Activated T-cell treated with anti-CD3 and anti-CD28 coated beads, Interleukin-2, amount 50 U/mL, for 4 hours (primary cell): ENCODE measurements around the gene PRM1. TPM values are rescaled to one million over a fixed set of nuclear protein-coding genes. Genes with fewer than 3 reads are reported as not detected.
"Not testable (repeated sequence)": the region's sequence is repeated elsewhere in the genome, so short reads cannot be mapped to it uniquely, and the experiment has no call there.

Experiments used
- ATAC-seq, 2 donors: fragments of 200-7000 bp; cut with Tn5 transposase; one replicate each; pipeline ENCODE4 v1.10.0; 2021
- DNase-seq: peaks from one replicate; pipeline ENCODE4 v3.0.0-alpha.2; 2020
- H3K27me3 Mint-ChIP-seq: one replicate; pipeline ENCODE4 v1.8.0; 2021; ENCODE audit warnings: low read depth, mixed read lengths
- H3K36me3 Mint-ChIP-seq: one replicate; pipeline ENCODE4 v1.8.0; 2022; ENCODE audit warnings: mixed read lengths; ENCODE audit not compliant: insufficient read depth
- H3K4me1 Mint-ChIP-seq: one replicate; pipeline ENCODE4 v1.8.0; 2021; ENCODE audit warnings: low read depth, mixed read lengths
- H3K4me3 Mint-ChIP-seq: one replicate; pipeline ENCODE4 v1.8.0; 2021; ENCODE audit warnings: mild to moderate bottlenecking, moderate library complexity, mixed read lengths
- H3K9me3 Mint-ChIP-seq: one replicate; pipeline ENCODE4 v1.8.0; 2021; ENCODE audit warnings: mixed read lengths
- total RNA-seq, 3 donors: library from RNA; stranded (reverse); gene quantifications; one replicate each; pipeline ENCODE4 v1.2.1, GENCODE V29; 2021

Gene PRM1
- total RNA-seq, 3 donors from 2014 or later: not detected

- no peak for ATAC-seq
- H3K27me3 Mint-ChIP-seq: no peaks in the 10 kb centered on the region
Measured at GRCh38 chr16:11307639-11308492, 26.7 kb upstream of the PRM1 start.

GRCh38 chr16:11306997-11307638 is 26.0 kb upstream of the PRM1 start:
- DNase-seq (no peak), ATAC-seq (no peak)
- Mint-ChIP-seq H3K4me3 (no peak overlapping the region), H3K9me3 (no peaks in the 10 kb centered on the region), H3K4me1 (peaks cover 24% of the 10 kb centered on the region), H3K36me3 (no peaks in the 10 kb centered on the region), H3K27me3 (no peaks in the 10 kb centered on the region)

More at GRCh38 chr16:11307639-11308492, 26.7 kb upstream of the PRM1 start:
- Mint-ChIP-seq H3K4me1 (peaks cover 31% of the 10 kb centered on the region), H3K4me3 (no peak overlapping the region), H3K36me3 (no peaks in the 10 kb centered on the region), H3K9me3 (no peaks in the 10 kb centered on the region)
- no peak for DNase-seq

- no peaks in the 10 kb centered on the region for H3K36me3 Mint-ChIP-seq
- H3K4me1 Mint-ChIP-seq: peaks cover 19% of the 10 kb centered on the region
- no peaks in the 10 kb centered on the region for H3K9me3 Mint-ChIP-seq
- H3K27me3 Mint-ChIP-seq: no peaks in the 10 kb centered on the region
- ATAC-seq: no peak
- H3K4me3 Mint-ChIP-seq: no peak overlapping the region
- no peak for DNase-seq
Measured at GRCh38 chr16:11306381-11306780, 25.3 kb upstream of the PRM1 start.

- Mint-ChIP-seq H3K27me3 (no peaks in the 10 kb centered on the region), H3K9me3 (no peaks in the 10 kb centered on the region), H3K36me3 (no peaks in the 10 kb centered on the region), H3K4me3 (no peak overlapping the region), H3K4me1 (peaks cover 8% of the 10 kb centered on the region)
- DNase-seq (no peak), ATAC-seq (no peak)
Measured at GRCh38 chr16:11303405-11304138, 22.4 kb upstream of the PRM1 start.

DNA sequence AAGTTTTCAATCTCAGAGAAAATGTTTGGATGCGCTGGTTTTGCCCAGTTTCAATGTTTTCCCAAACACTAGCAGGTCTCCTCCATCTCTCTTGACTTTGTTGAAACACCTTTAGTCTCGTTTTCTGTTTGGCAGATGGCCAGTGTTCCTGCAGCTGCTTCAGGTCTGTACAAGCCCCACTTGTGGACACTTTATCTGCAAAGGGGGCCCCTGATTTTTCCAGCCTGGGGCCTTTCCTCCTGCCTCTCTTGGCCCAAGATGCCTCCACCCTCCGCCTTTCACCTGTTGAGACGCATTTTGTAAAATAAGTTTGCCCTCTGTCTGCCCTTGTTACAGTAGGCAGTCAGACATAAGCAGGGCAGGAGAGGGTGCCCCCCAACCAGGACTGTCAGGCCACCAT is 21.8 kb upstream of the PRM1 start:
- H3K4me1 Mint-ChIP-seq: peaks cover 10% of the 10 kb centered on the region
- no peak for ATAC-seq
- no peak for DNase-seq
- no peaks in the 10 kb centered on the region for H3K36me3 Mint-ChIP-seq
- H3K9me3 Mint-ChIP-seq: no peaks in the 10 kb centered on the region
- no peak overlapping the region for H3K4me3 Mint-ChIP-seq
- H3K27me3 Mint-ChIP-seq: no peaks in the 10 kb centered on the region

- H3K36me3 Mint-ChIP-seq: no peaks in the 10 kb centered on the region
- H3K9me3 Mint-ChIP-seq: no peaks in the 10 kb centered on the region
- H3K4me1 Mint-ChIP-seq: peaks cover 18% of the 10 kb centered on the region
- DNase-seq (no peak), ATAC-seq (no peak)
- H3K4me3 Mint-ChIP-seq: no peak overlapping the region
- H3K27me3 Mint-ChIP-seq: no peaks in the 10 kb centered on the region
Measured at GRCh38 chr16:11301645-11302501, 20.7 kb upstream of the PRM1 start.

GRCh38 chr16:11300560-11300892 is 19.4 kb upstream of the PRM1 start:
- no peaks in the 10 kb centered on the region for H3K27me3 Mint-ChIP-seq
- H3K36me3 Mint-ChIP-seq: no peaks in the 10 kb centered on the region
- H3K9me3 Mint-ChIP-seq: no peaks in the 10 kb centered on the region
- ATAC-seq (no peak), DNase-seq (no peak)
- peaks cover 22% of the 10 kb centered on the region for H3K4me1 Mint-ChIP-seq
- H3K4me3 Mint-ChIP-seq: no peak overlapping the region

- Mint-ChIP-seq H3K36me3 (no peaks in the 10 kb centered on the region), H3K27me3 (no peaks in the 10 kb centered on the region), H3K4me3 (no peak overlapping the region), H3K9me3 (no peaks in the 10 kb centered on the region), H3K4me1 (peaks cover 22% of the 10 kb centered on the region)
- ATAC-seq (no peak), DNase-seq (no peak)
Measured at GRCh38 chr16:11299865-11300559, 18.9 kb upstream of the PRM1 start.

- peaks cover 24% of the 10 kb centered on the region for H3K4me1 Mint-ChIP-seq
- not testable (repeated sequence) for ATAC-seq, H3K27me3 Mint-ChIP-seq, DNase-seq, H3K36me3 Mint-ChIP-seq, H3K4me3 Mint-ChIP-seq, H3K9me3 Mint-ChIP-seq
Measured at GRCh38 chr16:11298950-11299547, 17.9 kb upstream of the PRM1 start.

DNA sequence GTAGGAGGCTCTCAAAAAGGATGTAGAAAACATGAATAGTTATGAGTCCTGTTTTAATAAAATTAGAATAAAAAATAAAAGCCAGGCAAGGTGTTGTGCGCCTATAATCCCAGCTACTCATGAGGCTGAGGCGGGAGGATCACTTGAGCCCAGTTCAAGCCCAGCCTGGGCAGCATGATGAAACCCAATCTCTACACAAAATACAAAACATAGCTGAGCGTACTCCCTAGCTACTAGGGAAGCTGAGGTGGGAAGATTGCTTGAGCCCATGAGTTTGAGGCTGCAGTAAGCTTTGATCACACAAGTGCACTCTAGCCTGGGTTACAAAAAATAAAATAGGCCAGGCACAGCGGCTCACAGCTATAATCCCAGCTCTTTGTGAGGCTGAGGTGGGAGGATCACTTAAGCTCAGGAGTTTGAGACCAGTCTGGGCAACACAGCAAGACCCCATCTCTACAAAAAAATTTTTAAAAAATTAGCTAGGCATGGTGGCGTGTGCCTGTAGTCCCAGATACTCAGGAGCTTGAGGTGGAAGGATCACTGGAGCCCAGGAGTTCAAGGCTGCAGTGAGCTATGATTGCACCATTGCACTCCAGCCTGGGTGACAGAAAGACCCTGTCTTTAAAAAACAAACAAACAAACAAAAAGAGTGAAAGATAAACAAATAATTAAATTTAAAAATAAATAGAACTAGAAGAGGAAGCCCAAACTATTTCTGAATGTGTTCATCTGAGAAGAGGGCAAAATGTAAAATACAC is 17.2 kb upstream of the PRM1 start:
- peaks cover 24% of the 10 kb centered on the region for H3K4me1 Mint-ChIP-seq
- H3K36me3 Mint-ChIP-seq: no peaks in the 10 kb centered on the region
- no peaks in the 10 kb centered on the region for H3K27me3 Mint-ChIP-seq
- ATAC-seq (no peak), DNase-seq (no peak)
- no peak overlapping the region for H3K4me3 Mint-ChIP-seq
- H3K9me3 Mint-ChIP-seq: no peaks in the 10 kb centered on the region

GRCh38 chr16:11297492-11298142 is 16.5 kb upstream of the PRM1 start:
- peak; percentile 54 for DNase-seq
- Mint-ChIP-seq H3K4me3 (peak overlapping the region; percentile 62), H3K4me1 (peaks cover 24% of the 10 kb centered on the region), H3K27me3 (no peaks in the 10 kb centered on the region), H3K9me3 (no peaks in the 10 kb centered on the region), H3K36me3 (no peaks in the 10 kb centered on the region)
- ATAC-seq: peak; percentile 85 to 87

GRCh38 chr16:11296706-11297491 is 15.8 kb upstream of the PRM1 start:
- H3K4me1 Mint-ChIP-seq: peaks cover 24% of the 10 kb centered on the region
- H3K9me3 Mint-ChIP-seq: no peaks in the 10 kb centered on the region
- DNase-seq (no peak), ATAC-seq (peak; percentile 13 to 14)
- H3K4me3 Mint-ChIP-seq: no peak overlapping the region
- H3K36me3 Mint-ChIP-seq: no peaks in the 10 kb centered on the region
- no peaks in the 10 kb centered on the region for H3K27me3 Mint-ChIP-seq
